CD14-positive monocyte (primary cell): ENCODE data around the gene MBTD1. TPM values are rescaled to one million over a fixed set of nuclear protein-coding genes. Genes with fewer than 3 reads are reported as not detected.

Source experiments
- DNase-seq, 3 donors: peaks; one replicate each; pipeline ENCODE4 v3.0.0-alpha.2; 2011 to 2022
- H2AFZ ChIP-seq: 2 replicates; pipeline ENCODE4 v1.6.0; 2012; ENCODE audit warnings: mild to moderate bottlenecking, low read depth, low read length, inconsistent platforms; ENCODE audit not compliant: insufficient read depth, poor library complexity, severe bottlenecking
- H3K27ac ChIP-seq, 2 donors: 1 replicate in 1 of 2; 2 replicates in 1 of 2; pipeline ENCODE4 v1.5.1; 2012 to 2013; ENCODE audit warnings: low read length in 2 of 2, control low read depth in 1 of 2, inconsistent platforms in 1 of 2, low read depth in 1 of 2, mild to moderate bottlenecking in 1 of 2
- H3K27me3 ChIP-seq, 2 donors: one replicate each; pipeline versions ENCODE4 v1.6.0 to v1.6.1; 2011 to 2013; ENCODE audit warnings: low read length in 2 of 2; ENCODE audit not compliant: control insufficient read depth in 2 of 2, insufficient read depth in 2 of 2
- H3K36me3 ChIP-seq, 2 donors: replicated peaks in 1 of 2; 1 replicate in 1 of 2; 2 replicates in 1 of 2; pipeline versions ENCODE4 v1.5.1 to v1.6.1; 2012 to 2013; ENCODE audit warnings: low read length in 2 of 2, control low read depth in 1 of 2, inconsistent platforms in 1 of 2, mild to moderate bottlenecking in 1 of 2; ENCODE audit not compliant: insufficient read depth in 2 of 2, control insufficient read depth in 1 of 2
- H3K4me1 ChIP-seq, 2 donors: 1 replicate in 1 of 2; 2 replicates in 1 of 2; pipeline versions ENCODE4 v1.5.1 to v1.6.1; 2012 to 2013; ENCODE audit warnings: low read length in 2 of 2, control low read depth in 1 of 2, inconsistent platforms in 1 of 2, mild to moderate bottlenecking in 1 of 2, moderate library complexity in 1 of 2; ENCODE audit not compliant: insufficient read depth in 2 of 2, control insufficient read depth in 1 of 2
- H3K4me2 ChIP-seq: replicated peaks from 2 replicates; pipeline ENCODE3; 2012; ENCODE audit warnings: low read length, moderate library complexity, mild to moderate bottlenecking; ENCODE audit not compliant: poor library complexity, severe bottlenecking; ENCODE audit errors: extremely low read depth
- H3K4me3 ChIP-seq, 3 experiments: fragments of 200-600 bp in 1 of 3; sonication (generic) in 1 of 3; replicated peaks in 1 of 3; 1 replicate in 2 of 3; 2 replicates in 1 of 3; pipeline ENCODE4 v1.5.1; 2011 to 2013; ENCODE audit warnings: low read length in 3 of 3, mild to moderate bottlenecking in 3 of 3, control low read depth in 2 of 3, low read depth in 2 of 3, inconsistent platforms in 1 of 3, moderate library complexity in 1 of 3
- H3K79me2 ChIP-seq: 2 replicates; pipeline ENCODE4 v1.6.0; 2012; ENCODE audit warnings: mild to moderate bottlenecking, control low read depth, inconsistent platforms, low read length, moderate library complexity; ENCODE audit not compliant: insufficient read depth
- H3K9ac ChIP-seq: 2 replicates; pipeline ENCODE4 v1.6.0; 2017; ENCODE audit warnings: low read length, mild to moderate bottlenecking; ENCODE audit not compliant: insufficient read depth, poor library complexity, severe bottlenecking
- H3K9me3 ChIP-seq, 2 donors: replicated peaks in 1 of 2; 1 replicate in 1 of 2; 2 replicates in 1 of 2; pipeline versions ENCODE4 v1.5.1 to v1.6.1; 2012 to 2013; ENCODE audit warnings: low read length in 2 of 2, control low read depth in 1 of 2; ENCODE audit not compliant: control insufficient read depth in 1 of 2, insufficient read depth in 1 of 2
- H4K20me1 ChIP-seq: 2 replicates; pipeline ENCODE4 v1.6.0; 2012; ENCODE audit warnings: mild to moderate bottlenecking, low read length, control low read depth, moderate library complexity; ENCODE audit not compliant: insufficient read depth
- H3K27ac Mint-ChIP-seq, 7 donors: one replicate each; pipeline ENCODE4 v1.8.0; 2020; ENCODE audit warnings: mild to moderate bottlenecking in 7 of 7, mixed read lengths in 7 of 7, moderate library complexity in 6 of 7, inconsistent platforms in 2 of 7
- H3K27me3 Mint-ChIP-seq, 3 donors: one replicate each; pipeline ENCODE4 v1.8.0; 2021 to 2022; ENCODE audit warnings: low read depth in 3 of 3, mild to moderate bottlenecking in 3 of 3, mixed read lengths in 3 of 3, moderate library complexity in 3 of 3, inconsistent platforms in 1 of 3
- H3K36me3 Mint-ChIP-seq, 2 donors: one replicate each; pipeline ENCODE4 v1.8.0; 2020; ENCODE audit warnings: mixed read lengths in 2 of 2, inconsistent platforms in 1 of 2, mild to moderate bottlenecking in 1 of 2
- H3K4me1 Mint-ChIP-seq: one replicate; pipeline ENCODE4 v1.8.0; 2020; ENCODE audit warnings: mild to moderate bottlenecking, mixed read lengths
- H3K4me3 Mint-ChIP-seq, 2 donors: one replicate each; pipeline ENCODE4 v1.8.0; 2020; ENCODE audit warnings: mild to moderate bottlenecking in 2 of 2, mixed read lengths in 2 of 2, moderate library complexity in 1 of 2
- H3K9me3 Mint-ChIP-seq, 7 donors: one replicate each; pipeline ENCODE4 v1.8.0; 2020 to 2022; ENCODE audit warnings: mixed read lengths in 7 of 7, mild to moderate bottlenecking in 6 of 7, moderate library complexity in 6 of 7, inconsistent platforms in 2 of 7
- CTCF ChIP-seq: fragments of 200-600 bp; IDR thresholded peaks from one replicate; pipeline ENCODE4 v1.8.0; 2022; ENCODE audit warnings: antibody characterized with exemption, mild to moderate bottlenecking
- WGBS: methylation state at CpG from one replicate; pipeline ENCODE4 v1.1.5; 2013; ENCODE audit warnings: missing lambda C conversion rate; ENCODE audit not compliant: insufficient coverage; 5-methylcytosine and 5-hydroxymethylcytosine counted together
- intact Hi-C, 2 donors: fragments of 100-400 bp; cut with micrococcal nuclease; formaldehyde crosslinking; loops; one replicate each; pipeline versions ENCODE4 v1.15.0 to v1.15.1; 2023
- polyA plus RNA-seq, 3 donors: library from polyadenylated mRNA; depleted of rRNA in 1 of 3; unstranded in 2 of 3; stranded (reverse) in 1 of 3; fragments of 300-500 nt in 2 of 3; fragments of >200 nt in 1 of 3; fragmentation: Illumina TruSeq in 2 of 3; gene quantifications; 1 replicate in 2 of 3; 2 replicates in 1 of 3; pipeline ENCODE4 v1.2.3, GENCODE V29; 2012 to 2021

MBTD1 gene
- polyA plus RNA-seq, 3 donors, result 5.9 to 11.3 (median 10.0) TPM

GRCh38 chr17:51203838-51204237 lies 56.0 kb downstream of the MBTD1 start:
- Mint-ChIP-seq H3K27me3 (no peaks in the 10 kb centered on the region), H3K9me3 (peaks cover 0 to 3% (median 0%) of the 10 kb centered on the region in 7 donors), H3K4me3 (no peak overlapping the region), H3K27ac (no peak overlapping the region), H3K36me3 (peaks cover 59 to 79% of the 10 kb centered on the region in 2 donors), H3K4me1 (no peaks in the 10 kb centered on the region)
- Histone ChIP-seq H3K4me3 (no peak overlapping the region), H3K4me1 (no peaks in the 10 kb centered on the region), H2AFZ (no peak overlapping the region), H3K36me3 (peaks cover 88 to 98% of the 10 kb centered on the region in 2 donors), H3K9me3 (no peaks in the 10 kb centered on the region), H3K27me3 (no peaks in the 10 kb centered on the region), H3K79me2 (no peaks in the 10 kb centered on the region), H3K4me2 (no peak overlapping the region), H3K27ac (no peak overlapping the region), H4K20me1 (no peaks in the 10 kb centered on the region), H3K9ac (no peak overlapping the region)
- DNase-seq, result no peak
- no peak for TF ChIP-seq CTCF
- intact Hi-C loops, result no loop called here

GRCh38 chr17:51200846-51201245 lies 59.0 kb downstream of the MBTD1 start:
- no peak for DNase-seq
- H4K20me1 ChIP-seq, result no peaks in the 10 kb centered on the region
- H3K9me3 ChIP-seq, result no peaks in the 10 kb centered on the region
- peaks cover 79 to 87% of the 10 kb centered on the region in 2 donors for H3K36me3 ChIP-seq
- Mint-ChIP-seq H3K27me3 (no peaks in the 10 kb centered on the region), H3K4me3 (no peak overlapping the region), H3K4me1 (no peaks in the 10 kb centered on the region), H3K9me3 (peaks cover 0 to 3% (median 0%) of the 10 kb centered on the region in 7 donors), H3K27ac (peak overlapping the region in 2 of 7 donors; percentile 4 to 30), H3K36me3 (peaks cover 59 to 83% of the 10 kb centered on the region in 2 donors)
- no peak overlapping the region for H3K4me2 ChIP-seq
- H3K4me3 ChIP-seq, result no peak overlapping the region
- no peak for TF ChIP-seq CTCF
- intact Hi-C loops, result no loop called here
- no peak overlapping the region for H2AFZ ChIP-seq
- 100% methylated on average over 1 of the region's 2 CpGs for WGBS
- H3K27ac ChIP-seq, result no peak overlapping the region
- H3K4me1 ChIP-seq, result no peaks in the 10 kb centered on the region
- no peak overlapping the region for H3K9ac ChIP-seq
- H3K27me3 ChIP-seq, result no peaks in the 10 kb centered on the region
- no peaks in the 10 kb centered on the region for H3K79me2 ChIP-seq
